ENCODE results near the gene SDK1. TPM values are rescaled to one million over a fixed set of nuclear protein-coding genes. Genes with fewer than 3 reads are reported as not detected.

SDK1 gene
- total RNA-seq, 1 experiment from 2014 or later, result 6.0 TPM

- Histone ChIP-seq H3K36me3 (no peaks in the 10 kb centered on the region), H3K4me1 (no peaks in the 10 kb centered on the region), H3K27me3 (no peaks in the 10 kb centered on the region), H3K27ac (no peak overlapping the region), H3K4me3 (no peak overlapping the region), H3K9me3 (replicated peaks) (no peaks in the 10 kb centered on the region; the same call in 1 of the 2 replicates)
- DNase-seq, result no peak
These were observed 757.1 kb downstream of the SDK1 start for GRCh38 chr7:4058158-4058557.

- no peaks in the 10 kb centered on the region for H3K36me3 ChIP-seq
- H3K27me3 ChIP-seq, result no peaks in the 10 kb centered on the region
- no peak for DNase-seq
- H3K9me3 ChIP-seq (replicated peaks), result no peaks in the 10 kb centered on the region
- H3K4me1 ChIP-seq, result no peaks in the 10 kb centered on the region
- no peak overlapping the region for H3K4me3 ChIP-seq
- H3K27ac ChIP-seq, result no peak overlapping the region
These were observed 764.1 kb downstream of the SDK1 start for GRCh38 chr7:4065190-4065589.

GRCh38 chr7:4066206-4066605 is 765.2 kb downstream of the SDK1 start:
- H3K4me1 ChIP-seq, result no peaks in the 10 kb centered on the region
- no peak overlapping the region for H3K27ac ChIP-seq
- H3K36me3 ChIP-seq, result no peaks in the 10 kb centered on the region
- H3K4me3 ChIP-seq, result no peak overlapping the region
- no peaks in the 10 kb centered on the region for H3K27me3 ChIP-seq
- DNase-seq, result no peak
- H3K9me3 ChIP-seq (replicated peaks), result no peaks in the 10 kb centered on the region

- Histone ChIP-seq H3K27me3 (no peaks in the 10 kb centered on the region), H3K4me3 (no peak overlapping the region), H3K9me3 (replicated peaks) (no peaks in the 10 kb centered on the region), H3K27ac (no peak overlapping the region), H3K36me3 (no peaks in the 10 kb centered on the region), H3K4me1 (no peaks in the 10 kb centered on the region)
- DNase-seq, result no peak
These were observed 765.8 kb downstream of the SDK1 start for GRCh38 chr7:4066626-4067475.

GRCh38 chr7:4067476-4067760 is 766.4 kb downstream of the SDK1 start:
- Histone ChIP-seq H3K27me3 (no peaks in the 10 kb centered on the region), H3K4me3 (no peak overlapping the region), H3K9me3 (replicated peaks) (no peaks in the 10 kb centered on the region), H3K27ac (no peak overlapping the region), H3K36me3 (no peaks in the 10 kb centered on the region), H3K4me1 (no peaks in the 10 kb centered on the region)
- DNase-seq, result no peak

- Histone ChIP-seq H3K27ac (no peak overlapping the region), H3K9me3 (replicated peaks) (no peaks in the 10 kb centered on the region), H3K4me3 (no peak overlapping the region), H3K36me3 (no peaks in the 10 kb centered on the region), H3K4me1 (no peaks in the 10 kb centered on the region), H3K27me3 (no peaks in the 10 kb centered on the region)
- DNase-seq, result no peak
These were observed 766.8 kb downstream of the SDK1 start for GRCh38 chr7:4067874-4068273.

- DNase-seq, result no peak
- no peak overlapping the region for H3K27ac ChIP-seq
- H3K4me1 ChIP-seq, result no peaks in the 10 kb centered on the region
- H3K9me3 ChIP-seq (replicated peaks), result no peaks in the 10 kb centered on the region
- no peak overlapping the region for H3K4me3 ChIP-seq
- no peaks in the 10 kb centered on the region for H3K27me3 ChIP-seq
- H3K36me3 ChIP-seq, result no peaks in the 10 kb centered on the region
These were observed 767.2 kb downstream of the SDK1 start for GRCh38 chr7:4068286-4068685.

- H3K9me3 ChIP-seq (replicated peaks), result no peaks in the 10 kb centered on the region
These were observed 768.4 kb downstream of the SDK1 start for GRCh38 chr7:4069268-4070095.

GRCh38 chr7:4070214-4070613 is 769.2 kb downstream of the SDK1 start:
- Histone ChIP-seq H3K4me1 (no peaks in the 10 kb centered on the region), H3K4me3 (no peak overlapping the region), H3K36me3 (no peaks in the 10 kb centered on the region), H3K9me3 (replicated peaks) (no peaks in the 10 kb centered on the region), H3K27me3 (no peaks in the 10 kb centered on the region), H3K27ac (no peak overlapping the region)
- no peak for DNase-seq

More at GRCh38 chr7:4069268-4070095, 768.4 kb downstream of the SDK1 start:
- Histone ChIP-seq H3K27ac (no peak overlapping the region), H3K27me3 (no peaks in the 10 kb centered on the region), H3K36me3 (no peaks in the 10 kb centered on the region), H3K4me3 (no peak overlapping the region), H3K4me1 (no peaks in the 10 kb centered on the region)
- no peak for DNase-seq

GRCh38 chr7:4071370-4072058 is 770.5 kb downstream of the SDK1 start:
- no peaks in the 10 kb centered on the region for H3K36me3 ChIP-seq
- no peaks in the 10 kb centered on the region for H3K9me3 ChIP-seq (replicated peaks)
- no peak overlapping the region for H3K27ac ChIP-seq

GRCh38 chr7:4072161-4072925 is 771.3 kb downstream of the SDK1 start:
- H3K36me3 ChIP-seq, result no peaks in the 10 kb centered on the region
- H3K27ac ChIP-seq, result no peak overlapping the region
- H3K4me1 ChIP-seq, result no peaks in the 10 kb centered on the region
- no peak for DNase-seq
- no peaks in the 10 kb centered on the region for H3K9me3 ChIP-seq (replicated peaks)
- no peaks in the 10 kb centered on the region for H3K27me3 ChIP-seq
- H3K4me3 ChIP-seq, result no peak overlapping the region

More at GRCh38 chr7:4071370-4072058, 770.5 kb downstream of the SDK1 start:
- no peaks in the 10 kb centered on the region for H3K27me3 ChIP-seq
- no peak for DNase-seq
- no peaks in the 10 kb centered on the region for H3K4me1 ChIP-seq
- no peak overlapping the region for H3K4me3 ChIP-seq

- Histone ChIP-seq H3K27me3 (no peaks in the 10 kb centered on the region), H3K4me3 (no peak overlapping the region), H3K9me3 (replicated peaks) (no peaks in the 10 kb centered on the region), H3K36me3 (no peaks in the 10 kb centered on the region), H3K27ac (no peak overlapping the region), H3K4me1 (no peaks in the 10 kb centered on the region)
- DNase-seq, result no peak
These were observed 772.0 kb downstream of the SDK1 start for GRCh38 chr7:4073052-4073451.

GRCh38 chr7:4073750-4074149 is 772.7 kb downstream of the SDK1 start:
- no peak for DNase-seq
- Histone ChIP-seq H3K27ac (no peak overlapping the region), H3K4me1 (no peaks in the 10 kb centered on the region), H3K4me3 (no peak overlapping the region), H3K36me3 (no peaks in the 10 kb centered on the region), H3K27me3 (no peaks in the 10 kb centered on the region), H3K9me3 (replicated peaks) (no peaks in the 10 kb centered on the region)

- no peak overlapping the region for H3K27ac ChIP-seq
- no peaks in the 10 kb centered on the region for H3K9me3 ChIP-seq (replicated peaks)
- DNase-seq, result no peak
- H3K36me3 ChIP-seq, result no peaks in the 10 kb centered on the region
- no peaks in the 10 kb centered on the region for H3K4me1 ChIP-seq
- H3K27me3 ChIP-seq, result no peaks in the 10 kb centered on the region
- H3K4me3 ChIP-seq, result no peak overlapping the region
These were observed 773.4 kb downstream of the SDK1 start for GRCh38 chr7:4074407-4074806.

Data from SJCRH30 (cell line).